Tibial nerve (tissue), 4 donors: ENCODE results near the gene DAZAP1.

Source experiments
- CTCF ChIP-seq, 5 experiments: fragments of 200-600 bp in 3 of 5; fragments of 450-650 bp in 2 of 5; sonication (generic) in 3 of 5; IDR thresholded peaks; one replicate each; pipeline ENCODE4 v1.5.1; 2016 to 2019; ENCODE audit warnings: antibody characterized with exemption in 5 of 5, mild to moderate bottlenecking in 3 of 5, moderate library complexity in 2 of 5
- EP300 ChIP-seq, 2 donors: sonication (generic); formaldehyde crosslinking; IDR thresholded peaks; one replicate each; pipeline ENCODE4 v1.6.1; 2017; ENCODE audit warnings: antibody characterized with exemption in 2 of 2, mild to moderate bottlenecking in 1 of 2
- POLR2A ChIP-seq, 2 donors: fragments of 450-650 bp; IDR thresholded peaks; one replicate each; pipeline ENCODE4 v1.6.1; 2017; ENCODE audit warnings: antibody characterized with exemption in 2 of 2, mild to moderate bottlenecking in 2 of 2, moderate library complexity in 2 of 2

DNA sequence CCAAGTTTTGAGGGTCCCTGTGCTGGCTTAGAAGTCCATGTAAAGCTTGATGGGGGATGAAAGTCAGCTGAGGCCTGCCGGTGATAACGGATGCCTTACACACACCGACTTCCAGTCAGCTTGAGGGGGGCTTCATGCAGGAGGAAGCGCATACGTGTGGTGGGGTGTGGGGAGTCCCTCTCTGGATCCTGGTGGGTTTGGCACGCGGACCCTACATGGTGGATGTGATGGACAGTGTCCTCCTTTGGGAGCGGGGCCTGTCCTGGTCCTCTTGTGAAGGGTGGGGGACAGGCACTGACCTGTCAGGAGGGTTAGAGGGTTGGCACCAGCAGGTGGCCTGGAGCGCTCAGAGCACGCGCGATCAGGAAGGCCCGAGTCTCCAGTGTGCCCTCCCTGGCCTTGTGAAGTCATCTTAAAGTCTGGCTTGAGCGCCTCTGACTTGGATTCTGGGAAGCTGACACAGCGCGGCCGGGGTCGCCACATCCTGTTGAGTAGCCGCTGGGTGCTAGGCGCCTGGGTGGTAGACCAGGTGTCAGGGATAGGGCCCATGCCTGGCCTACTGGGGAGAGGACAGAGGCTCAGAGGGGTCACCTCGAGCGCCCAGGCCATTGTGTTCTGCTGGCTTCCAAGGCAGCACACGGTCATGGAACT is 2.9 kb downstream of the DAZAP1 start:
- TF ChIP-seq CTCF (IDR thresholded peaks at IDR 0.05) (no peak), EP300 (IDR thresholded peaks at IDR 0.05) (no peak), POLR2A (IDR thresholded peaks at IDR 0.05) (no peak)
